HG03520 (cell line): ENCODE results near the gene DNAJB11.
A peak's percentile ranks its signal among the peaks of the same experiment; 100 is the strongest.

ENCODE experiments used
- ATAC-seq: cut with Tn5 transposase; IDR thresholded peaks from one replicate; pipeline ENCODE4 v1.9.1; 2021; ENCODE audit warnings: mild to moderate bottlenecking, moderate library complexity; ENCODE audit not compliant: unreplicated experiment

DNAJB11 gene

GRCh38 chr3:186594591-186595113 is 24.1 kb downstream of the DNAJB11 start:
- no peak for ATAC-seq

- ATAC-seq: no peak
Observed at GRCh38 chr3:186596568-186597287, 26.2 kb downstream of the DNAJB11 start.

DNA sequence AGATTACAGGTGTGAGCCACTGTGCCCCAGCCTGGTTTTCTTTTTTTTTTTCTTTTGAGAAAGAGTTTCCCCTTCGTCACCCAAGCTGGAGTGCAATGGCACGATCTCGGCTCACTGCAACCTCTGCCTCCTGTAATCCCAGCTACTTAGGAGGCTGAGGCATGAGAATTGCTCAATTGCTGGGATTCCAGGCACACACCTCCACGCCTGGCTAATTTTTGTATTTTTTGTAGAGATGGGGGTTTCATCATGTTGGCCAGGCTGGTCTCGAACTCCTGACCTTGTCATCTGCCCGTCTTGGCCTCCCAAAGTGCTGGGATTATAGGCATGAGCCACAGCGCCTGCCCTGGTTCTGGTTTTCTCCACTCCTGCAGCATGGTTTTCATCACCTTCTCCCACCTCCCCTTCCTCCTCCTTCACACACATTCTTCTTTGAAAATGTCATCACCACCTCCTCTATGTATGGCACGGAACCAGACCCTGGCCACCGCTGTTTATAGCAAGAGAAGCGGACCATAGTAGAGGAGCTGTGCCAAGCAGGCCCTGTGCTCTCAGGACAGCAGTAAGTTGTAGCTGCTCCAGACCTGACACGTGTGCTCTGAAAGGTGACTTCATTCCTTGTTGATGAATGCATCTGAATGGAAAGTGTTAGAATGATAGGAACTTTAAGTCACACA is 27.7 kb downstream of the DNAJB11 start:
- ATAC-seq: no peak

DNA sequence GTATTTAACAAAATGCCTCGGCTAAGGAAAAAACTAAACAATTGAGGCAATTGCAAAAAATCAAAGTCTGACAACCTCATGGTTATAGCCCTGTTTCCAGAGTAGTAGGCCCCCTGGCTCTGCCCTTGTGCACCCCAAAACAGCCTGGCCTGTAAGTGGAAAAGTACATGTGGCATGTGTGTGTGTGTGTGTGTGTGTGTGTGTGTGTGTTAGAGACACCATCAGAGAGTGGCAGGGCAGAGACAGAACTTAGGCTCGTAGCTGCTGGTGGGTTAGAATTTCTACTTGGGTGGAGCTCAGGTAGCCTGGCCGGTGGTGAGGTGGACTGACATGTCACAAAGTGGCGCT is 28.2 kb downstream of the DNAJB11 start:
- no peak for ATAC-seq

GRCh38 chr3:186599142-186599784 is 28.7 kb downstream of the DNAJB11 start:
- no peak for ATAC-seq

GRCh38 chr3:186599785-186600166 is 29.3 kb downstream of the DNAJB11 start:
- no peak for ATAC-seq

DNA sequence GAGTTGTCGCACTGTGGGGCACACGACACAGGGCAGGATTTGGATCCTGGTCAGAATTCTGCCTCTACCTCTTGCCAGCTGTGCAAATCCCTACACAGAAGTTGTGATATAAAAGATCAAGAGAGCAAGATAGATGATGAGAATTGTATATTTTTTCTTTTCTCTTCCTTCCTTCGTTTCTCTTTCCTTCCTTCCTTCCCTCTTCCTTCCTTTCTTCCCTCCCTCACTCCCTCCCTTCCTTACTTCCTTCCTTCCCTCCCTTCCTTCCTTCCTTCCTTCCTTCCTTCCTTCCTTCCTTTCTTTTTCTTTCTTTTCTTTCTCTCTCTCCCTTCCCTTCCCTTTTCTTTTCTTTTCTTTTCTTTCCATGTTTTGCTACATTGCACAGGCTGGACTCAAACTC is 30.4 kb downstream of the DNAJB11 start:
- ATAC-seq: no peak

DNA sequence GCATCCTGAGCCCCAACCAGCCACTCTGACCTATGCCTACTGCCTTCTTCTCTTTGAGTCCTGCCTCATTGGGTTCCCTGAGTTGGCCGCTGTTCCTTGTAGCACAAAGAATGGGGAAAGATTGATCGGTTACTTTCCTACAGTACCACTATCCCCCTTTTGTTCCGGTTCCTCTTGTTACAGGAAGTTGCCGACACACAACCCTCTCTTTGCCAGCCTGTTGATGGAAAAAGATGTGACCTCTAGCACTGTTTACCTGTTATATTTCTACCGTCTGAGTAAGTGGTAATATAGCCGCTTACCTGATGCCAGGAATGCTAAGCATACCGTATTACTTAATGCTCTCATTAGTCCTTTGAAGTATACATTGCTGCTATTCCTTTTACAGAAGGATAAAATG is 32.6 kb downstream of the DNAJB11 start:
- ATAC-seq: no peak

DNA sequence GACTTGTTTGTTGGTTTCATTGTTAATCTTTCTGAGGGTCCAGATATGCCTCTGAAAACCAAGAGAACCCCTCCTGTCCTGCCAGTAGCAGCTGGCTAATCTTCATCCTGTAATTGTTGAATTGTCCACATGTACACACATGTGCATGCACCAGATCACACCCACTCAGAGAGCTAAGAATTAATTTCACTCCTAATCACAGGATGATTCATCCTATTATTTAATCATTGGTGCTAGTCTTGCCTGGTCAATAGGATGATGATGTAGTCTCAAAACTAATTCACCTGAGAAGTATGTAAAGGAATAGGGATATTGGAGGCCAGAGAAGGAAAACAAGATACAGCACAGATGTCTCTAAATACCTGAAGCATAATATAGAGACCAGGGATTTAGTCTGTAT is 34.6 kb downstream of the DNAJB11 start:
- no peak for ATAC-seq

DNA sequence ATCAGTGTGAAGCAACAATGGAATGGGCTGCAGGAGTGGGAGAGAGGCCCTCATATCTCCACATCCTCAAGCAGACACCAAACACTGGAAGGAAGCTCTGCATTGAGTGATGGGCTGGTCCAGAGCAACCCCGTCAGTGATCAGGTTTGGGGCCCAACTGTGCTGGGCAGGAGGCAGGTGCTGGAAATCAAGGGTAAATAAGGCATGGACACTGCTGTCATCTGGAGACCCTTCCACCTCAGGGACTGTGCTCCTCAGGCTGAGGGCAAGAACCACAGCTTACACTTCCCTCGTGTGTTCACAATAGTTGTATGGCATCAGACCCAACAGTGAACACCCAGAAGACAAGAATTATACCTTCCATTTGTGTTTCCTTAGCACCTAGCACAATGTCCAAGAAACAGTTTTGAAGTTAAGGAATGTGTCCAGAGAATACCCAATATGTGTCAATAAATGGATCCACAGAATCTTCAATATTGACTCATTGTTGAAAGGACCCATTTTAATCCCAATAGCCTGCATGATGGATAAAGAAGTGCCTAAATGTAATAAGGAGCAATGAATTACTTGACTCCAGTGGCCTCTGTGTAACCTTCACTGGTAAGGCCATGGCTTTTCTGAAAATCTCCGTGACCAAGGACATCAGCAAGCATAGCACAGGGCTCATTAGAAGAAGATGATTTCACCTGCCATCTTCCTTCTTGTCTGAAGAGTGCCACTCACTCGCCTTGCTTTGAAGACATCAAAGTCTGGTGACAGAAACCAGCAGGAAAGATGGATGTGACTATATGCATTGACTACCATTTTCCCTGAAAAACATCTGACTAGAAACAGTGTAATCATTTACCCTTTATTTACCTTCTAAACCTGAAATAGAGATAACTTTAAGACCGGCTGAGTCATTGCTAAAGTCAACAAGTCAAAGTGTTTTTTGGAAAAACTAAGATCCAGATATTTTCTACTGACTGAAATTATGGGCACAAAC is 35.3 kb downstream of the DNAJB11 start:
- no peak for ATAC-seq

GRCh38 chr3:186608624-186609215 is 38.2 kb downstream of the DNAJB11 start:
- no peak for ATAC-seq

GRCh38 chr3:186609247-186609868 is 38.8 kb downstream of the DNAJB11 start:
- ATAC-seq: no peak

GRCh38 chr3:186612065-186612464 is 41.5 kb downstream of the DNAJB11 start:
- ATAC-seq: no peak

GRCh38 chr3:186612721-186613636 is 42.5 kb downstream of the DNAJB11 start, which contains the start of gene AHSG:
Gene AHSG (plus strand): TSS chr3:186613060. CDS start chr3:186613142, 82 bp downstream.
- ATAC-seq: no peak

DNA sequence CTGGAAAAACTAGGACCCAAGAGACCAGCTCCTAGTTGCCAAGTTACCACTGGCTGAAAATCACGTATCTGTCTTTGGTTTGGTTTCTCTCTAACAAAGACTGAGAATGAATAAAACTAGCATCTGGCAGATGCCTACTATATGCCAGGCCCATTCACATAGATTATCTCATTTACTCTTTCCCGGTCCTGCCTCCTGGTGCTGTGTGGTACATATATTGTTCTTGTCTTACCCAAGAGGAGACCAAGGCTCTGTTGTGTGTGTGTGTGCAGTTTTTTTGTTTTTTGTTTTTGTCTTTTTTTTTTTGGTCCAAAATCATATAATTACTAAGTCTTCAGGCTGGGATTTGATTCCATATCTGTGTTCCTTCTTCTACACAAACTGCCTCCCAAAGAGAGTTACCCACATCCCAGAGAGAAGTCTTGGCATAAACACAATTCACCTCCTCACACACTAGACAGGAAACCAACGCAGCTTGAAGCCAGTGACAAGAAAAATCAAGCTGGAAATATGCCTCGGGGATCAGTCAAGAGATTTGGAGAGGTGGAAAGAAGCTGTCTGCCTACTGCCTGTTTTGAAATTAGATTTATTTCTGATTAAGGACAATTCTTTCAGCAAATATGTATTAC is 43.2 kb downstream of the DNAJB11 start:
- no peak for ATAC-seq

DNA sequence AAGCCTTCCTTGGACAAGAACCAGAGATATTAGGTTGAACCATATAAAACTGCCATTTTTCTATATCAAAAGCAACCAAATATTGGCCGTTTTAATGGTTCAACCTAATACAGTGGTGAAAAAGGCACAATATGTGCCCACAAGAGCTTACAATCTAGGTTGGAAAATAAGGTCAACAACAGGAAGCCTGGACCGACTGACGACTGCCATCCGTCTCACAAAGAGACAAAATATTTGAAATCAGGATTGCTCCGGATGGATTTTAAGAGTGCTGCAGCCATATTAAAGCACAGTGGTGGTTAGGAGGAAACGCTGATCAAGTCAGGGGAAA is 43.7 kb downstream of the DNAJB11 start:
- no peak for ATAC-seq

DNA sequence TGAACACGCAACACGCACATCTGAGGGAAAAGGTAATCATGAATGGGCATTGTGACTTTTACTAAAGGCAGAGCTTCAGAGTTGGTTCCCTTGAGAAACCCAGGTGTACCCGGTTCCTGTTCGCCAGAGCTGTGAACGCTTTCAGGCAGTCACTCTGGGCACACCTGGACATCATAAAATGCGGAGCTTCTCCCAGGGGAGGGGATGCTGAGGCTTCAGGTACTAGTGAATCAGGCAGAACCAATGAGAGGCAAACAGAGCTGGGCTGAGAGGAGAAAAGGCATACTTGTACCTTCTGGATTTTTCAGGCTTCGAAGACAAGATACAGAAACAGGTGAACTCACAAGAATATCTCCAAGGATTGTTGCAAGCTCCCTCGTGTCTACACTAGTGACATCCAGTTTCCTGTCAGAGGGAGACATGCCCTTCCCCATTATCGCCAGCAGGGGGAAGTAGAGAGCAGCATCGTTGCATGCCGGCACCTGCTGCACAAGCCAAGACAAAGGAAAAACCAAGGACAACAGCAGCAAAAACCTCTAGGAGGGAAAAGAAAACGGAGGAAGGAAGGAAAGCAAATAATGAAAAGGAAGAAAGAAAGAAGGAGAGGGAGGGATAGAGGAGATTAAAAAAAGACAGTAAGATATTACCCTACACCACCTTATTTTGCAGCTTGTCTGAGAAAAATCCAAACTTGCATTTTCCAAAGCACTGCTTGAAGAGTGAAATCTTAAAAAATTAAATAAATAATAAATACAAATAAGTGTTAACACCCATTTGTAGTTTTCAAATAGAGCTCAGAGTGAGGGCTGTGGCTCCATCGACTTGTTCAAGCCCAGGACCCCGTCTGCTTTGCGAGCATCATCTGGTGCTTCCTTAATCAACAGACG is 44.3 kb downstream of the DNAJB11 start:
- peak; percentile 73 for ATAC-seq

GRCh38 chr3:186616299-186616617 is 45.7 kb downstream of the DNAJB11 start:
- ATAC-seq: no peak
